GM21723 (cell line): ENCODE data around the gene KPNA1.
"Not testable (repeated sequence)": the region's sequence is repeated elsewhere in the genome, so short reads cannot be mapped to it uniquely, and the experiment has no call there.

Source experiments
- ATAC-seq: cut with Tn5 transposase; IDR thresholded peaks from one replicate; pipeline ENCODE4 v1.9.1; 2021; ENCODE audit warnings: mild to moderate bottlenecking, moderate library complexity; ENCODE audit not compliant: unreplicated experiment

Gene KPNA1

DNA sequence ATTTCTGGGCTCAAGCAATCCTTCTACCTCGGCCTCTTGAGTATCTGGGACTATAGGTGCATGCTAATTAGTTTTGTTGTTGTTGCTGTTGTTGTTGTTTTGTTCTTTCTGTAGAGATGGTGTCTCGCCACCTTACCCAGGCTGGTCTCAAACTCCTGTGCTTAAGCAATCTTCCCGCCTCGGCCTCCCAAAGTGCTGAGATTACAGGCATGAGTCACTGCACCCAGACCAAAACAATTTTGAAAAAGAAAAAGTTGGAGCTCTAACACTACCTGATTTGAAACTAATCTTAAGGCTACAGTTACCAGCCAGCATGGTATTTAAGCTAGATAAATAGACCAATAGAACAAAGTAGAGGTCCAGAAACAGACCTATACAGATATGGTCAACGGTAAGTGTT, 29.8 kb downstream of the KPNA1 start:
- no peak for ATAC-seq

DNA sequence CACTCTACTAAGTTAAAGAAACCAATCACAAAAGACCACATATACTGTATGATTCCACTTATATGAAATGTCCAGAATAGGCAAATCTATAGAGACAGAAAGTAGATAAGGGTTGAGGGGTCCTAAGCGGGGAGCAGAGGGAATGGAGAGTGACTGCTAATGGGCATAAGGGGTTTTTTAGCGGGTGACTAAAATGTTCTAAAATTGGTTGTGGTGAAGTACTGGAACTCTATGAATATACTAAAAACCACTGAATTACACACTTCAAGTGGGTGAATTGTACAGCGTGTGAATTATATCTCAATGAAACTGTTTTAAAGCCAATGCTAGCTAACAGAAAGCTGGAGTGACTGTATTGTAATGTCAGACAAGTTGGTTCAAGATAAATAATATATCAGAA, 33.3 kb downstream of the KPNA1 start:
- ATAC-seq: no peak

- ATAC-seq: no peak
Measured at GRCh38 chr3:122476532-122476931, 38.2 kb downstream of the KPNA1 start.

GRCh38 chr3:122475316-122475715, 39.4 kb downstream of the KPNA1 start:
- ATAC-seq: no peak

GRCh38 chr3:122469659-122470058, 45.1 kb downstream of the KPNA1 start:
- no peak for ATAC-seq

- no peak for ATAC-seq
Measured at GRCh38 chr3:122468896-122469533, 45.7 kb downstream of the KPNA1 start.

DNA sequence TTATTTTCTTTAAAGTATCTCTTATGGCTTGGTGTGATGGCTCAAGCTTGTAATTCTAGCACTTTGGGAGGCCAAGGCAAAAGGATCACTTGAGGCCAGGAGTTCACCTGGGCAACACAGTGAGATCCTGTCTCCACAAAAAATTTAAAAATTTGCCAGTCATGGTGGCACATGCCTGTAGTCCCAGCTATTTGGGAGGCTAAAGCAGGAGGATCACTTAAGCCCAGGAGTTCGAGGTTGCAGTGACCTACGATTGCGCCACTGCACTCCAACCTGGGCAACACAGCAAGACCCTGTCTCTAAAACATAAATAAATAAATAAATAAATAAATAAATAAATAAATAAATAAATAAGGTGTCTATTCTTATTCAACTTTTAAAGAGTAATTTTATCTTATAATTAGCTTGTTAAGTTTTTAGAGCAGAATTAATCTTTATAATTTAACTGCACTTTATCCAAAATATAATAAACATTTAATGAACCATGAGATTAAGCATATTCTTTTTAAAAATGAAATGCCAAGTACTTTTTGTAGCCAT, 48.0 kb downstream of the KPNA1 start:
- no peak for ATAC-seq

GRCh38 chr3:122464659-122465058, 50.1 kb downstream of the KPNA1 start:
- ATAC-seq: no peak

- no peak for ATAC-seq
Measured at GRCh38 chr3:122462406-122462805, 52.3 kb downstream of the KPNA1 start.

DNA sequence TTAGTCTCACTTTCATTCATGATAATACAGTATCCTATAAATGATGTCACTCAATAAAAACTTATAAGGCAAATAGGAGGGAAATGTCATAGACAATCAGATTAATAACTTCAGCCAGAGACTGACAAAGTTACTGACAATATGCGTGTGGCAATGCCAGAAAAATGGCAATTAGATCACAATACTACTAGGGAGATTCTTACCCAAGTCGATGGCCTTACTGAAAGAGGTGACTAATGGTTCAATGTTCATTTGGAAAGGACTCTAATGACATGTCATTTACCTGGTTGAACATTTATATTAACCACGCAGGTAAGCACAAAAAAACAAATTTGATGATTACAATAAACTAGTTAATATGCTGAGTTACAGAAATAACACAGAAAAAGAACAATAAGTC, 52.9 kb downstream of the KPNA1 start:
- ATAC-seq: no peak

- no peak for ATAC-seq
Measured at GRCh38 chr3:122458992-122459391, 55.7 kb downstream of the KPNA1 start.

DNA sequence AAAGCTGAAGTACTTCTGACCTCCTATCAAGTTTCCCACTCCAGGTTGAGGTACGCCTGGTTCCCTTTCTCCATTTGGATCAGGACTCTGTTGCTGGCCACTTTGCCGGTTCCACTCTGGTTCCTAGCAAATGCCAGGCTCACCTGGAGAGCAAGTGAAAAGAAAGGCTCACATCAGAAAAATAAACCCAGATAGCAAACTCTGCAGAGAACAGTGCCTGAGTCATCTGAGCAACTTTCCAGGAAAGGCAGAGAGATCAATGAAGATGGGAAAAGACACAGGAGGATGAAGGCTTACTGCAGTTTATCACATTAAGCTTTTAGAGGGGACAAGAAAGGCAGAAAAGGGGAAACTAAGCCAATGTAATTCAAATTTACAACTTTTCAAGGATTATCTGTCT, 57.0 kb downstream of the KPNA1 start:
- no peak for ATAC-seq

DNA sequence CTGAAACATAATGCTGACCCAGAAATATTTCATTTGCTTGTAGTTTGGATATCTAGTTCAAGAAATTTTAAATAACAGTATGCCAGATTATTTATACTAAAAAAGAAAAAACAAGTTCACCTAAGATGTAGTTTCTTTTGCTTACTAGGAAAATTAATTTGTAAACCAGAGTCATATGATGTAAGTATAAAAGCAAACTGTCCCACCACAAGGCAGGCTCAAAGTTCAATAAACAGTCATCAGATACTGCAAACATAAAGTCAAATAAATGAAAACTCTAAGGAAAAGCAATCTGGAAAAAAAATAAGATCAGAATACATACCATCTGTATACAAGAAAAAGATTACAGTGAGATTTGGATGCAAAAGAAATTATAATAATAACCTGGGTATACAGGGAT, 58.7 kb downstream of the KPNA1 start:
- ATAC-seq: no peak

DNA sequence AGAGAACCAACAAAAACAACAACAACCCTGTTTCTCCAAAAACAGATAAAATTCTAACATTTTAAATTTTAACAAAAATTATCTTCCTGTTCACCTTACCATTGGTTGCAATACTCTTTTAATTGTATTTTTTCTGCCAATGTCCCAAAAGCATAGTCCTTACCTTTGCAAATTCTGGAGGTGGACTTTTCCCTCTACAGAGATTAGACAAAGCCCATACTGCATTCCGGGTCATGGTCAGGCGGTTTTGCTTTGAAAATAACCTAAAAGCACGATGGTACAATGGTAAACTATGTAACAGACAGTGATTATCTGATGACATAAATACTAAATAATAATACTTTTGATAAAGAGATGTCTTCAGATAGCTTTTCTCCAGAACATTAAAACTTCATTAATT, 63.4 kb downstream of the KPNA1 start:
- no peak for ATAC-seq

GRCh38 chr3:122448218-122448617, 66.5 kb downstream of the KPNA1 start:
- ATAC-seq: not testable (repeated sequence)

GRCh38 chr3:122444491-122444887, 70.2 kb downstream of the KPNA1 start:
- not testable (repeated sequence) for ATAC-seq

DNA sequence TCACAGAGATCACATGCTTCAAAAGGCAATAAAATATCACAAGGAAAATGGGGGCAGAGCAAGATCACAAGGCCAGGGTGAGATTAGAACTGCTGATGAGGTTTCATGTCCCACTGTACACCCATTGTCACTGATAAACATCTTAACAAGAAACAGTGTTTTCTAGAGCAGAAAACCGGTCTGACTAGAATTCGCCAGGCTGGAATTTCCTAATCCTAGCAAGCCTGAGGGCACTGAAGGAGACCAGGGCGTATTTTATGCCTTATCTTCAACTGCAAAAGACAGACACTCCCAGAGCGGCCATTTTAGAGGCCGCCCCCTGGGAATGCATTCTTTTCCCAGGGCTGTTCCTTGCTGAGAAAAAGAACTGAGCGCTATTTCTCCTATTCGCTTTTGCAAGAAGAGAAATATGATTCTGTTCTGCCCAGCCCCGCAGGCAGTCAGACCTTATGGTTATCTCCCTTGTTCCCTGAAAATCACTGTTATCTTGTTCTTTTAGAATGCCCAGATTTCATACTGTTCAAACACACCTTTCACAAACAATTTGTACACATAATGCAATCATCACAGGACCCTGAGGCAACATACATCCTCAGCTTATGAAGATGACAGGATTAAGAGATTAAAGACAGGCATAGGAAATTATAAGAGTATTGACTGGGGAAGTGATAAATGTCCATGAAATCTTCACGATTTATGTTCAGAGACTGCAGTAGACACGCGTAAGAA, 70.8 kb downstream of the KPNA1 start:
- not testable (repeated sequence) for ATAC-seq

GRCh38 chr3:122443090-122443489, 71.6 kb downstream of the KPNA1 start:
- ATAC-seq: no peak

GRCh38 chr3:122435950-122436349, 78.8 kb downstream of the KPNA1 start:
- ATAC-seq: no peak

- no peak for ATAC-seq
Measured at GRCh38 chr3:122430371-122430770, 84.4 kb downstream of the KPNA1 start.

- ATAC-seq: no peak
Measured at GRCh38 chr3:122427857-122428471, 86.8 kb downstream of the KPNA1 start.

DNA sequence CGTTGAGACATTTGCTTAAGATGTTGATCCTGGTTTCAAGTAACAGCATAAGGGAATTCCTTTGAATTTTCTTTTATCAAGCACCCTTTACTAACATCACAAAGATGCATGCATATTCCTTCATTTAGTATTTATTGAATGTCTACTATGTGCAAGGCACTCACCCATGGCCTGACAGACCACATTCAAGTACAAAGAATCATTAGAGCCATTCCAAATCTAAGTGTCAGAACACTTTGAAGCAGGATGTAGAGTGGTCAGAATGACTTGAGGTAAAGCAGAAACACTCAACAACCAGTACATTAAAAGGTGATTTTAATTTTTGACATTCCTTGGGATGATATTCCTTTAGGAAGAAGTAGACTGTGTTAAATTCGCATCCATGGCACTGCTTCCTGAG, 92.9 kb downstream of the KPNA1 start:
- ATAC-seq: no peak
